OCI-LY3 (cell line): ENCODE measurements around the gene RHPN2.

ENCODE experiments used
- EZH2phosphoT487 ChIP-seq: fragments of 200-600 bp; shearing (Covaris generic); IDR thresholded peaks from 2 replicates; pipeline ENCODE4 v1.6.1; 2018; ENCODE audit warnings: antibody characterized with exemption, mixed run types, low read depth
- TF ChIP-seq, protein P1 (sequence below): fragments of 200-600, 300-600 bp; sonication (generic); IDR thresholded peaks from 2 replicates; pipeline ENCODE4 v1.5.1; 2014; ENCODE audit warnings: antibody characterized with exemption, low read length, low read depth

DNA sequence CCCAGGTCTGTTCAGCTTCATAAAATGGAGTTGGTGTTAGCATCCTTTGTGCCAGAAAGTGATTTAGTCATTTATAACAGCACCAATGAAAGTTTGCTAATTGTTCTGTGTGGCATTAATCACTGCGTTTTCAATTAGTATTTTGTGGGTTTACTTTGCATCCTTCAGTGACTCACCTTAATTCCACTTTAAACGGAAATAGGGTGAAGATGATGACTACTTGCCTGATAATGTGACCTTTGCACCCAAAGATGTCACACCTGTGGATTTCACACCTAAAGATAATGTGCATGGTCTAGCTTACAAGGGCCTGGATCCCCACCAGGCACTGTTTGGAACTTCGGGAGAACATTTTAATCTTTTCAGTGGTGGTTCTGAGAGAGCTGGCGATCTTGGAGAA lies 31.3 kb upstream of the RHPN2 start:
- TF ChIP-seq, protein P1, sequence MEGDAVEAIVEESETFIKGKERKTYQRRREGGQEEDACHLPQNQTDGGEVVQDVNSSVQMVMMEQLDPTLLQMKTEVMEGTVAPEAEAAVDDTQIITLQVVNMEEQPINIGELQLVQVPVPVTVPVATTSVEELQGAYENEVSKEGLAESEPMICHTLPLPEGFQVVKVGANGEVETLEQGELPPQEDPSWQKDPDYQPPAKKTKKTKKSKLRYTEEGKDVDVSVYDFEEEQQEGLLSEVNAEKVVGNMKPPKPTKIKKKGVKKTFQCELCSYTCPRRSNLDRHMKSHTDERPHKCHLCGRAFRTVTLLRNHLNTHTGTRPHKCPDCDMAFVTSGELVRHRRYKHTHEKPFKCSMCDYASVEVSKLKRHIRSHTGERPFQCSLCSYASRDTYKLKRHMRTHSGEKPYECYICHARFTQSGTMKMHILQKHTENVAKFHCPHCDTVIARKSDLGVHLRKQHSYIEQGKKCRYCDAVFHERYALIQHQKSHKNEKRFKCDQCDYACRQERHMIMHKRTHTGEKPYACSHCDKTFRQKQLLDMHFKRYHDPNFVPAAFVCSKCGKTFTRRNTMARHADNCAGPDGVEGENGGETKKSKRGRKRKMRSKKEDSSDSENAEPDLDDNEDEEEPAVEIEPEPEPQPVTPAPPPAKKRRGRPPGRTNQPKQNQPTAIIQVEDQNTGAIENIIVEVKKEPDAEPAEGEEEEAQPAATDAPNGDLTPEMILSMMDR: no peak
- no peak for TF ChIP-seq EZH2phosphoT487
